Right renal cortex interstitium (tissue), 3 donors: ENCODE measurements around the gene SSRP1. TPM values are rescaled to one million over a fixed set of nuclear protein-coding genes. Genes with fewer than 3 reads are reported as not detected.

Experiments used
- DNase-seq, 3 donors: peaks; one replicate each; pipeline ENCODE4 v3.0.0-alpha.2; 2013; ENCODE audit warnings: low read depth in 3 of 3, low spot score in 2 of 3
- polyA plus RNA-seq, 3 donors: library from polyadenylated mRNA; unstranded; fragments of 120-200 nt; gene quantifications; one replicate each; pipeline ENCODE4 v1.2.1, GENCODE V29; 2013; ENCODE audit not compliant: insufficient read length in 3 of 3

Gene SSRP1
- polyA plus RNA-seq, 3 donors: 199 to 214 (median 203) TPM

DNA sequence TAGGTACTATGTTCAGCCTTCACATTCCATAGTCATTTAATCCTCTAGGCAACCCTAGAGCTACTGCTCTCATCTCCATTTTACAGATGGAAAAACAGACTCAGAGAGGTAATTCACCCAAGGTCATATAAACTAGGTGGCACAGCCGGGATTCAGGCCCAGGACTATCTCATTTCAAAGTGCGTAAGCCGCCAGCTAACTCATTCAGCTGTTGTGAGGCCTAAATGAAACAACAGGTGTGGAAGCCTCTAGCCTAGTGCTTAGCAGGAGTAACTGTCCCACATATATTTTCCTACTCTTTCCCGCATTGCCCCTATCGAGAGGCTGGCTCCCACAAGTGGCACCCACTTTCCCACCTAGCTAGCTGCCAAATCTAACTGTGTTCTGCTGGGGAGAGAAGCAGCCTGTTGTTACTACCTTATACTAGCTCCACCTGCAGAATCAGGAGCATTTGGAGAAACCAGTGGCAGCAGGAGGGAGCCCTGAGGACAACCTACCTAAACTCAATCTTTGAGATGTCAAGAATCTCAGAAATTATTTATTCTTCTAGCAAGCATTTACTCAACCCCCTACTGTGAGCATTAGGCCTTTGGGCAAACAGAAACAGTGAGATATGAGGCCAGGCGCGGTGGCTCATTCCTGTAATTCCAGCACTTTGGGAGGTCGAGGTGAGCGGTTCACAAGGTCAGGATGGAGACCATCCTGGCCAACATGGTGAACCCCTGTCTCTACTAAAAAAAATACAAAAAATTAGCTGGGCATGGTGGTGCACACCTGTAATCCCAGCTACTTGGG lies 24.4 kb upstream of the SSRP1 start:
- no peak for DNase-seq

DNA sequence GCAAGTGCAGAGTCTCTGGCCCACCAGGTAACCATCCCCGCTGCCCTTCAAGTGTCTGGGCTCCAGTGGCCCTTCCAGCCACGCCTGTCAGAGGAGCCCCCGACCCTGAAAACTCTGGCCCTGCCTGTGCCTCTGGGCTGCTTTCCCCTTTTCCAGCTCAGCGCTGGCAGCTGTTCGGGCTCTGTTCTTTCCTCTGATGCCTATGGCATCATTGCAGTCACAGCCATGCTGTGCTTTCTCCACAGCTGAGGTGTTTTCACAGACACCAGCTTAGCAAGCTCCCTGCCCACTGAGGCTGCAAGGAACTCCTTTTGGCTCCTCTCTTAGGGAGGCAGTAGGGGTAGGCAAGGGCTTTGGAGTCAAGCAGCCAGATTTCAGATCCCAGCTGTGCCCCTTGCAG lies 23.7 kb upstream of the SSRP1 start:
- no peak for DNase-seq

DNA sequence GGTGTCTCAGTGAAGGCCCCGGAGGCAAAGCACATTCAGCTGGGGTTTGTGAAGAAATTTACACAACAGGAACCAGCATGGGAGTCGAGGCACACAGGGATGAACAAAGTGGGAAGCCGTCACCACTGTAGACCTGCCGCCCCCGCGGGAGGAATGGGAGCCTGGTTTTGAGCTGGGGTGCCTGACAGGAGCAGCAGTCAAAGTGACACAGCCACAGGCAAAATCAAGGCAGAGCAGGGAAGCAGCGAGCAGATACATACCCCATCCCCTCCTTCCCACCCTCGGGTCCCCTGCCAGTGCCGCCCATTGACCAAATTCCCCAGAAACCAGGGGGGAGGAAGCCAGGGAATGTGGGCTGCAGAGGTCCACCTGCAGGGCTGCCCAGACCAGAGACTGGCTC lies 23.3 kb upstream of the SSRP1 start:
- DNase-seq: no peak

GRCh38 chr11:57358543-57358961 lies 22.9 kb upstream of the SSRP1 start:
- no peak for DNase-seq

GRCh38 chr11:57357856-57358255 lies 22.2 kb upstream of the SSRP1 start:
- no peak for DNase-seq

GRCh38 chr11:57357310-57357709 lies 21.6 kb upstream of the SSRP1 start:
- no peak for DNase-seq

GRCh38 chr11:57356268-57356667 lies 20.6 kb upstream of the SSRP1 start:
- no peak for DNase-seq

GRCh38 chr11:57354699-57355098 lies 19.0 kb upstream of the SSRP1 start:
- no peak for DNase-seq

DNA sequence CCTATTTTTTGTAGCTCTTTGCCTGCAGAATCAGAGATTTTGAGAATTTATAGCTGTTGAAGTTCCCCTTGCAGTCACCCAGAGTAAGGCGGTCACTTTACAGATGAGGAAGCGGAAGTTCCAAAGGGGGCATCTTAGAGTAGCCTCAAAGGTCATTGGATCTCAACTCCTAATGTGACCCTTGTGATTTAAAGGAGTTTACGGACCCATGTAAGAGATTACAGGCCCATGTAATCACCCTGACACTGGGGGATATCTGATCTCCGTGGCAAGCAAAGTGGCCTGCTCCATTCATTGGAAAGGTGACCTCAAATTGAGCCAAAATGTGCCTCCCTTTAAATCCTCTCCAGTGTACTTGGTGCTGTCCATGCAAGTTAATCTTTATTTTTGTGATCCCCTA lies 18.2 kb upstream of the SSRP1 start:
- DNase-seq: no peak

DNA sequence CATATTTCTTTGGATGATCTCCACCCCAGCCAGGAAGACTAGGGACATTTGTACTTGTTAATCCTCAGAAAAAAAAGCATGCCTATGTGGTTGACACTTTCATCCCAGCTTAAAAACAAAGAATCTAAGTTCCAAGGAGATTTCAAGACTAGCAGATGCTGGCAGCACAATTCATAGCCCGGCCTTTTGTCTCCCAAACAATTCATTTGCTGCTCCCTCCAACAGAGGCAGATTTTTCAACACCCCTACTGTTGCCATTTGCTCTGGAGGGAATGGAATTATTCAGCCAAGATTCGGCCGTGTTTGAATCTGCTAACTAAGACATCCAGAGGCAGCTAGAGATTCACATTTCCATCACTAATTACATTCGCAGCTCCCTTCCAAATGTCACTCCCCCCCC lies 17.8 kb upstream of the SSRP1 start:
- DNase-seq: no peak

GRCh38 chr11:57353036-57353435 lies 17.3 kb upstream of the SSRP1 start:
- no peak for DNase-seq

- no peak for DNase-seq
Observed at GRCh38 chr11:57349491-57350274, 14.0 kb upstream of the SSRP1 start.

- DNase-seq: no peak
Observed at GRCh38 chr11:57348636-57349313, 13.1 kb upstream of the SSRP1 start.

GRCh38 chr11:57348052-57348451 lies 12.4 kb upstream of the SSRP1 start:
- DNase-seq: no peak

DNA sequence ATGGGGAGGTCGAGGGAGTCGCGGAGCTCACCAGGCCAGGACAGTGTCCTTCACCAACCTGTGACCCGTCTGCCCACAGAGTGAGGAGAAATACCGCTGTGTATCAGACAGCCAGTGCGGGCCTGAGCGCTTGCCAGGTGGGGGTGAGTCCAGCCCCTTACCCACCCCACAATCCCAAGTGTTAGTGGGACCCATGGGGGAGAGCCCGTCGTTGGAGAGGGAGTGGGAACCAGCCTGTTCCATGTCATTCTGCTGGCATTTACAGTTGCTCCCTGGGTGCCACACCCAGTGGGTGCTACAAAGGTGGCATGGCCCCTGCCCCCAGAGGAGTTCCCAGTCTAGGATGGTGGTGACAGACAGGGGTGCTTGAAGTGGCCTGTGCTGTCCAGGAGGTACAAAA lies 11.6 kb upstream of the SSRP1 start:
- no peak for DNase-seq

DNA sequence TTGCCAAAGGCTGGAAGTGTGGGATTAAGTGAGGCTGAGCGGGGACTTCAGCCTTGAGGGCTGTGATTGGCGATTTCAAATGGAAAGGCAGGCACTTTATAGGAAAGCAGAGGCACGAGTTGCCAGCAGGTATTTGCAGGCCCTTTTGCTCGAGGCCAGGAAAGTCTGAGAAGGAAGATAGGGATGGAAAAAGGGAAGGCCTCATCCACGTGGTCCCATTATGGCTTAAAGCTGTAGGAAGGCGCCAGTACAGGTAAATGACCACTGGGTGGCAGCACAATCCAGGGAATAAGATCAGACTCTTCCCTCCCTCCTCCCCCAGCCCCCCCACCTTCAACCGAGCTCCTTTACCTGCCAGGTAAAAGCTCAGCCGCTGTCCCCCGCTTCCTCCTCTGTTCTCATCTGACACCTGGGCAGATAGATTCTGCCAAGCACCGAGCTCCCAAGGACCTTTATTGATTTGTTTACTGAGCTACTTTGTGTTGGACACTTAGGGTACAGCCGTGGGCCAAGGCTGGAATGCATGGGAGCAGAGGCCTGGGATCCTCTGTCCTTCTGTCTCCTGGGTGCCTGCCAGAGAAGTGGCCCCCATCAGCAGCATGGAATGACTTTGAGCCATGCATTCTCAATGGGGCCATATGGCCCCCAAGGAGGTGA lies 10.0 kb upstream of the SSRP1 start:
- DNase-seq: no peak

DNA sequence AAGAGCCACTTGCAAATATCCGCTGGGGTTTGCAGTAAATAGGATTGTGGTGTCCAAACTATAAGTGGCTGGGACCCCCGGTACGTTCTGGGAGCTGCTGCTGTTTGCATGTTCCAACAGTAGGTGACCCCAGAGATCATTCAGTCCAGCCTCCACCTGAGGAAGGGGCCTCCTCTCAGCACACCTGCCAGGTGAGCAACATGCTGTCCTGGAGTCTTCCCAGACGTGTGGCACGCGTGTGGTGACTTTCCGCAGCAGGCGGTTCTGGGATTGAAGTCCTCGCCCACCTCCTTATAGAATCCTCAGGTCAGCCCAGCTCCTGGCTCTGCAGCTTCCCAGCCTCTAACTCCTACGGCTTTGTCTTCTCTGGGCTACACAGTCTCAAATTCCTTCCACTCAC lies 9.1 kb upstream of the SSRP1 start:
- no peak for DNase-seq

- DNase-seq: no peak
Observed at GRCh38 chr11:57343825-57344224, 8.1 kb upstream of the SSRP1 start.

DNA sequence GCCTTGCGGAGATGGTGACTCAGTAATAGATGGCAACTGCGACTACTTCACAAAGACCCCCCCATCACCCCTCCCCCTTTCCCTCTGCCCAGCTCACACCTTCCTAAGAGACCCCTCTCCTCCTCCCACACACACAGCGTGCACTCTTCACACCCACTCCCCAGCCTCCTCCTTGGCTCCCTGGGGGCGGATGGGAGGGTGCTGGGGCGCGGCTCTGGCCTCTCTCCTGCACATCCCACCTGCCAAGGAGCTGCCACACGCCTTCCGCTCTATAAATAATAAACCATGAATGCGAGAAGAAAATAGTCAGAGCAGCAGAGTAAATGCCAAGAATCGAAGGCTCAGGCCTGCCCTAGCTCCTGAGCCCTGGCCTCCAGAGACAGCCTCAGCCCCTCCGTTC lies 7.0 kb upstream of the SSRP1 start:
- DNase-seq: no peak

DNA sequence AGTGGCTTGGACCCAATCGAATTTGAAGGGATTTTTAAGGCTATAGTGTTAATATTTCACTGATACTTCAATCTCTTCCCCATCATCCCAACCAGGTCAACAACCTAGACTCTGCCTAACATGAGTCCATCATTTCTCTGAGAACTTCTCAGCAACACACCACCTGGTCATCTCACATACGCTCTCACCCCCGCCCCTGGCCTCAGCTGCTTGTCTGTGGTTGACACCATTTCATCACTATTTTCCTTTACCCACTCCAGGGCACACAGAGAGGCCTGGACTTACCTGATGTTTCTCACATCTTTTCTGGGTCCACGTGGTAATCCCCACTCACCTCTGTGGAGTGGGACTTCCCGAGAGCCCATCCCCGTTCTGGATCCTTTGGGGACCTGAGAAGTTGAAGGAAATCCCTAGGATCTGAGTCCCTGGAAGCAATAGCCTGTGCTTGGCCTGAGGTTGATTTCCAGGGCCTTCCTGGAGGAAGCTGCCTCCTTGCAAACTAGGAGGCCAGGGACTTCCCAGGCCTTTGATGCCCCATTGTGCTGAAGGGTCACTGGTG lies 5.6 kb upstream of the SSRP1 start:
- DNase-seq: no peak
